Cortex of kidney (tissue), 1 donor: ENCODE data around the gene SCFD2.
"Not testable (repeated sequence)": the region's sequence is repeated elsewhere in the genome, so short reads cannot be mapped to it uniquely, and the experiment has no call there.

ENCODE experiments used
- DNase-seq: peaks from one replicate; lab custom pipeline; 2025; lab: John Stamatoyannopoulos, UW

SCFD2 gene

DNA sequence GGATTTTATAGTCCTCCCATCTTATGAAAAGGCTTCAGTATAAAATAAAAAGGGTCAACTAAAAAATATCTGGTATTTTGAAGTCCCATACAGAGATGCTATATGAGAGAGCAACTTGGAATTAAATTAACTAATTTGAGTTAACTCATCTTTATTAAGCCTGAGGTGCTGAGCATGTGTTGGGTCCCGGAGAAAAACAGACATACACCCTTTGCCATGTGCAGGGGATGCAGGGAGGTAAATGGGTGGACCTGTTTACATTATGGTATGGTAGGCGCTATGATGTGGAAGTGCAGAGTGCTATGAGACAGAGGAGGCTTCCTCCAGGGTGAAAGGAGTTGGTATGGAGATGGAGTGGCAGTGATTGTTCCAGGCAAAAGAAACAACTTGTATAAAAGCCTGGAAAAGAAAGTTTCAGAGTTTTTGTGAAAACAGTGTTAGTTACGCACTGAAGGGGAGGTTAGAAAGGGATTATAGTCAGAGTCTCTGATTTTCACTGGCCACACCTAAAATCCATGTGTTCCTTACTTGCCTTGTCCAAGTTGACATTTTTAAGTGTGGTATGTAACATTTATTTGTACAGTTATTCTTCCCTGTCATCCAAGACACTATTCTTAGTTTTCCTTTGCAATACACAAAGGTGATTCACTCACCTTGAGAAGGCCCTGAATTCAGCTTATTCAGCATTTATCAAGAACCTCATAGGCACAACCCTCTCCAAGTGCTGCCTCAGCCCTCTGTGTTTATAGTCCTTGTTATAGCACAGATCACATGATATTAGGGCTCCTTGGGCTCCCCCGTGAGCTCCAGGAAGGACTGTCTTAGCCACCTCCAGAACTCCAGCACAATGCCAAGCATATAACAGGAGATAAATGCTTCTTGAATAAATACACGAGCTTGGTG is 351.7 kb downstream of the SCFD2 start:
- no peak for DNase-seq

DNA sequence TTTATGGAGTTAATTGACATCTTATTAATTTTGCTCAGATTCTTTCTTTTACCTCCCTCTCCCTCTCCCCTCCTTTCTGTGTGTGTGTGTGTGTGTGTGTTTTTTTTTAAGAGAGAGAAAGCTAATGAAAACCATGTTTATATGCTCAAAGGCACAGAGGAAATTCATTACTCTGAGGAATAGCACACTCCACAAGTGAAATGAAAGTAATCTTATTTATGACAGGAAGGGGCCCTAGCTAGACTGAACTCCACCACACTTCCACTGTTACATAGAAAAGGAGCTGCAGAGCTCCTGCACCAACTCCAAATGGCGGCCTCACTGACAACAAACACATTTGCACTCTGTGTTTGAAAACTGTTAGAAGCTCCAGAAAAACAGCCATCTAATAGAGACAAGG is 353.1 kb downstream of the SCFD2 start:
- no peak for DNase-seq

DNA sequence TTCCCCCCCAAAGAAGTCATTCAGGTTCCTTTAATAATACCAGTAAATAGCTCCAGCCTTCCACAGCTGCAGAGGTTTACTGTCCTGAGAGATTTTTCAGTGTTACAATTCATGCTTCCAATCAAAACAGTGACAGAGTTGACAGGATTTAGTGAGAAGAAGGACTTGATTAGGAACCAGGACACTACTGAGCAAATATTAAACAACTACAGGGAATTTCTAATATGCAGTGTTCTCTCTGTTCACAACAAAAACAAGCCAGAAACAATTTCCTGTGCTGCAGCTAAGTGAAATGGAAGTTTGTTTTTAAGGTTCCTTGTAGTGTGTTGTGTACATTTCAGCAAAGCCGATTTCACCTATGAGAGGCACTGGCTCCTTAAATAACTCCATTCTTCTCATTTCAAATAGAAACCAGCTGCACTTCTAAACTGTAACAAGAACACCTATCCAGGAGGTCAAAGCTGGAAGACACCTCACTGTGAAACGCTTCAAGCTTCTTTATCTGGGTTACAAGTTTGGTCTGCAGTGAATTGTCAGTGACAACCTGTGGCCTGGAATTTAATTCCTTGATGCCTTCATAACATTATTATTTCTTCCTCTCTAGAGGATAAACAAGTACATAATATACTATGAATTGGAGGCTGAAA is 354.5 kb downstream of the SCFD2 start:
- no peak for DNase-seq

DNA sequence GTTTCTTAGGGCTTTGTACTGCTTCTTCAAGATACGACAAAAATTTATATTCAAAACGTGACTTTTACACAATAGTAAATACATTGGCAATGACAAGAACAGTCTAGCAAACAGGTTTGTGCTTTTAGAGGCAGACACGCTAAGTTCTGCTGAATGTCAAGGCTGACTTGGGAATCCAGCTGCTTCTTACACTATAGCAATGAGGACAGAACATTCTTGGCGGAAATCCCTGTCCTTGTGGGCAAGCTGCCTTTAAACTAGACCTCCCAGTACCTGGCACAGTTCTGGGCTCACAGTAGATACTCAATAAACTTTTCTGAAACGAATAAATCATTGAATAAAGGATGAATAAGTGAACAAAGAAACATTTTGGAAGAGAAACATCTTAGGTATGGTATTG is 355.5 kb downstream of the SCFD2 start:
- no peak for DNase-seq

DNA sequence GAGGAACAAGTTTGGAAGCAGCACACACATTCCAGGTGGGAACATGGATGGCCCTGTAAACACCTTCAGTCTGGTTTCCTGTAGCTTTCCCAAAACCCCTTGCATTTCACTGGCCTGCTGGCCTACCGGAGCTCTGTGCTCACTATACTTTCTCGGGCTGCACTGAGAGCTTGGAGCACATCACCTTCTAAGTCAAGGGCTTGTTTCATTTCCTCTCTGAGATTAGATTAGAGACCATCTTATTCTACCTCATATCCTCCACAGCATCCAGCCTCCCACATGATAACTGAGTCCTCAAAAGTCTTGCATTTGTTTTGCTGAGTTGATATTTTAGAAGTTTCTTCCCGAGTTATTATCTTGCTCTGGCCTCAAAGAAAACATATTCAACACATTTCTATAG is 356.0 kb downstream of the SCFD2 start:
- DNase-seq: no peak

DNA sequence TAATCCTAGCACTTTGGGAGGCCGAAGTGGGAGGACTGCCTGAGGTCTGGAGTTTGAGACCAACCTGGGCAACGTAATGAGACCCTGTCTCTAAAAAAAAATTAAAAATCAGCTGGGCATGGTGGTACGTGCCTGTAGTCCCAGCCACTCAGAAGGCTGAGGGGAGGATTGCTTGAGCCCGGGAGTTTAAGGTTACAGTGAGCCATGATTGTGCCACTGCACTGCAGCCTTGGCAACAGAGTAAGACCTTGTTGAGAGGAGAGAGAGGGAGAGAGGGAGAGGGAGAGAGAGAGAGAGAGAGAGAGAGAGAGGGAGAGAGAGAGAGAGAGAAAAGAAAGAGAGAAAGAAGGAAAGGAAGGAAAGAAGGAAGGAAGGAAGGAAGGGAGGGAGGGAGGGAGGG is 358.8 kb downstream of the SCFD2 start:
- no peak for DNase-seq

DNA sequence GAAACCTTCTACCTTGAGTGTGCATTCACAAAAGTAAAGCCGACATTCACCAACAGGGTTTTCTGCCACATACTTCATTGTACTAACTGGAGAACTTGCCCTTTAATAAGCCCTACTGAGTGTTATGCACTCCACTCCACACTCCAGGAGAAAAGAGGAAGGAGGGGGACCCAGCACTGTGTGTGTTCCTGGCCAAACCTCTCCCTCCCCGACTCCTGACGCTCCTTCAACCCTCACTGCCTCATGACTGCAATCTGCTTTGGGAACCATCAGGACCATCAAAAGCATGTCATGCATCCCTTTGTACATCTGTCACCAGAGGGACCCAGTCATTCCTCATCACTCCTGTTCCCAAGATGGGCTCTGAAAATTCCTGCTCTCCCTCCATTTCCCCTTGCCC is 360.1 kb downstream of the SCFD2 start:
- DNase-seq: no peak

DNA sequence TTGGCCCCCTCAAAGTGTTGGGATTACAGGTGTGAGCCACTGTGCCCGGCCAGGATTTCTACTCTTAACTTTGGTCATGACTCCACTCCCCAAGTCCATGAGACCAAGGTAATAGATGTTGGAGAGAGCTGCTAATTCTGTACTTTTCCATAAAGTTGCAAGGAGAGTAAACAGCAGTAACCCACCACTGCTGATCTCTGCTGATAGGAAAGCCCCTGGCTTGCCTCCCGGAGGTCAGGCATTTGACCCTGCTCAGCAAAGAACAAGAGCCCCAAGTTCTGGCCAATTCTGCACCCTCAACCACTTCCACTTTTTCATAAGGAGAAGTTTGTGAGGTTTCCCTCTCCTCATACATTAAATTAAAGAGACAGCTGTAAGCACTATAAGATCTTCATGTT is 360.7 kb downstream of the SCFD2 start:
- no peak for DNase-seq

DNA sequence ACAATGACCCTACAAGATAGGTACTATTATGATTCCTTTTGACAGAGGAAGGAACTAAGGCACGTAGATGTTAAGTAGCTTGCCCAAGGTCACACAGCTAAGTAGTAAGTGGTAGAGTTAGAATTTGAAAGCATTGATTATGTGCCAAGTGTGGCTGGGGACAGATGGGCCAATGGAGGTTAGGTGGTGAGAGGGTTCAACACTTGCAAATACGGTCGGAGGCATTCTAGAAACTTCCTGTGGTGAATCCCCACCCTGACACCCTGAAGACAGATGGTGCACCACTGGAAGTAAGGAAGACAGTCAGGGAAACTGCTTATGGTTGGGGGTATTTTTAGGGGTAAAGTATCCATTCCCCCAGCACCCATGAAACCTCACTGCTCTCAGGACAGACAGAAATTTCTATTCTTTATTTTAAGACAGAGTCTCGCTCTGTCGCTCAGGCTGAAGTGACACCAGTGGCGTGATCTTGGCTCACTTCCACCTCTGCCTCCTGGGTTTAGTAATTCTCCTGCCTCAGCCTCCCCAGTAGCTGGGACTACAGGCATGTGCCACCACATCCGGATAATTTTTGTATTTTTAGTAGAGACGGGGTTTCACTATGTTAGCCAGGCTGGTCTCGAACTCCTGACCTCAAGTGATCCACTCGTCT is 361.2 kb downstream of the SCFD2 start:
- no peak for DNase-seq

DNA sequence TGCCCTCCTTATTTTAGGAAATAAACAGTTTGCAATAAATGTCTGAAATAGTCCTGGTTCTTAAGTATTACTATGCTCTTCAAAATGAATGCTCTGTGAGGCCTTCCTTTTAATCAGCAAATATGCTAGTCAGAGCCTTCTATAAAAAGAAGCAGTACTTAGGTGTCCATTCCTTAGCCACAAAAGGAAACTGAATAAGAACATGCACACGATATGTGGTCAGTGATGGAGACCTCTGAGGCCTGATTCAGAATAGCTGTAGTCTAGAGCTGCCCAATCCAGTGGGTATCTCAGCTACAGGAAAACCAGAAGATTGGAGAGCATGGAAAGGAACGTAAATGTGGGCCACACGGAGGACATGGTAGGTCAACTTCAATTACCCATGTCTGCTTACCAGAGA is 361.9 kb downstream of the SCFD2 start:
- DNase-seq: no peak

DNA sequence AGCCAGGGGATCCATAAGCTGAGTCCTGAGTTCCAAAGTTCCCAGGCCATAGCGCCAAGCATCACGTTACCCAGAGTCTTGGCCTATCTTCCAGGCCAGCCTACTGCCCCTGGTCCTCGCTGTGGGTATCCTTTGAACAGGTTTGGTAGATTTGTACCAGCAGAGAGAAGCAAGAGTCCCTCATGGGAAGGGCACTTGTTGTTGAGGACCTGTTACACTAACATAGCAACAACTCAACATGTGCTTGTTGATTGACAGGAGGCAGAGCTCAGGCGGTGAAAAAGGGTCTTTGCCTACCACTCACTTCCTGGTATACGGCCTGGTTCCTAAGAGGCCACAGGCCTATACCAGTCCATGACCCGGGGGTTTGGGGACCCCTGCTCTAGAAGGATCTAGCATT is 365.3 kb downstream of the SCFD2 start:
- DNase-seq: no peak

DNA sequence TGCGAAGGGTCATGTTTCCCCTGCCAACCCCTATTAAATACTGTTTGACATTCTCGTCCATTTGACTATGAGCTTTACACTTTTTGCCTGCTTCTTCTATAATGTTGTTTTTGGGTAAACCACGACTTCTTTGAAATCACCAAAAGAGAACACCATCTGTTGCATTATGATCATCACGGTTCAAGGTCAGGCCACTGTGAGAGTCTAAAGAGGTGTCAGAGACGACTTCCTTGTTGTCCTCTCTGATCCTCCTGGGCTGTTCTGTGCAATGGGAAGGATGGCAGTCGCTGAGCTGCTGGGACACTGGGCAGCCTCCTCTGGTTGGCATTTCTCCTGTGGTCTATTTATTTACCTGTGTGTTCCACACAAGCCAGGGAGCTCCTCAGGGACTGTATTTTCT is 366.2 kb downstream of the SCFD2 start:
- DNase-seq: no peak

DNA sequence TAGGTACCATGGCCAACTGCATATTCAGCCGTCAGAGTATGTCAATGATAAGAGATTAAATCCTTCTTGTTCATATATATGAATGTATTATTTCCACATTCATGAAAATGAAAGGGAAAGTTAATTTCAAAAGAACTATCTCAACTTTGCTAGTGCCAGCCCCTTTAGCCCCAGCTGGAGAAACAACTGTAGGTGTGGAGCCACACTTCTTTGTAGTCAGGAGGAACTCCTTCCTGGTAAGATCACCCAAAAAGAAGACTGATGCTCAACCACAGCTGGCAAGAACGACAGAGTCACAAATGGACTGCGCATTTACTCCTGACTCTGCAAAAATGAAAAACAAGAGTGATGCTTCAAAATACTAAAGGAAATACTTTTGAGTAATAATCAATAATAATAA is 367.4 kb downstream of the SCFD2 start:
- DNase-seq: no peak

DNA sequence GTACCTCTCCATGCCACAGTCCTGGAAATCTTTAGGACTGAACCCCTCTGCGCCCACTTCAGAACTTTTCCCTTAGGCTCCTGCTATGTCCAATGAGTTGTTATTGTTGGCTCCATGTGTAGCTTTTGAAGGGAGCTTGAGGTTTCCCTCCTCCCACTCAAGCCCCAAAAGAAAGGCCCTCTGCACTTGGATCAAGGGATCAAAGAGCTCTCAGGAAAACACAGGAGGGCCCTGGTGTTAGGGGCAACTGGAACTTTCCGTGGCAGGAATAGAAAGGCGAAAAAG is 368.8 kb downstream of the SCFD2 start:
- DNase-seq: no peak

DNA sequence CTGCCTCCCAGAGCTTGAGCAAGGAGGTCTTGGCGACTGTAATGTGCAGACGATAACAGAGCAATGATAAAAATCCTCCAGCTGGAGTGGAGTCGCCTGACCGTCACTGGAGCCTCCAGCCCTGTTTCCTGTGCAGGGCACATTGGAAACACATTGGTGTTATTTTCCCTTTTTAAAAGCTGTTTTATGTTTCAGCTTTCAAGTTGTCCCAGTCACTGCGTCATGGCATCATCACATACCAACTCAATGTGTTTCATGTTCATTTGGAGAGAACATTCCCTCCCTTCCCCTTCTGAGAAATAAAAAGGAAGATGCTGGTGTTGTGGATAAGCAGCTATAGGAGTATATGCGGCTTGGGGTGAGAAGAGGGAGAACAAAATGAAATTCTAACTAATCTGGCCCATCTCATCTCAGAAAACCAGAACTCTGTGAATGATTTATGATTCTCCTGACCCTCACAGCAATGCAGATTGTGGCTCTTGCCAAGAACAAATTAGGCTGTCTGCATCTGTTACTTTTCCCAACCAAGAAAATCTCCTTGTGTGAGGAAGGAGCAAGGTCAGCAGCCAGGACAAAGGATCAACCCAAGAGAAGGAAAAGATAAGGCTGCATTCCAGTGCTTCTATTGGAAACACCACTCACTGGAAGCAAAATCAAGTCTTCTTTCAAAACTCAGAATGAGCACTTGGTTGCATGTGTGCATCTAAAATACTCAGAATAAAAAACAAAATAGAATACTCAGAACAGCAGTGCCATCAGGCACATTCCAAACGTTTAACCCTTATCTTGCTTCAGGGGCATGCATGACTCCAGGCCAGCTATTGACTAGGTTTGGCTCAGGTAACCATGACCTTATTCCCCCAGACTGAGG is 369.4 kb downstream of the SCFD2 start:
- DNase-seq: no peak

DNA sequence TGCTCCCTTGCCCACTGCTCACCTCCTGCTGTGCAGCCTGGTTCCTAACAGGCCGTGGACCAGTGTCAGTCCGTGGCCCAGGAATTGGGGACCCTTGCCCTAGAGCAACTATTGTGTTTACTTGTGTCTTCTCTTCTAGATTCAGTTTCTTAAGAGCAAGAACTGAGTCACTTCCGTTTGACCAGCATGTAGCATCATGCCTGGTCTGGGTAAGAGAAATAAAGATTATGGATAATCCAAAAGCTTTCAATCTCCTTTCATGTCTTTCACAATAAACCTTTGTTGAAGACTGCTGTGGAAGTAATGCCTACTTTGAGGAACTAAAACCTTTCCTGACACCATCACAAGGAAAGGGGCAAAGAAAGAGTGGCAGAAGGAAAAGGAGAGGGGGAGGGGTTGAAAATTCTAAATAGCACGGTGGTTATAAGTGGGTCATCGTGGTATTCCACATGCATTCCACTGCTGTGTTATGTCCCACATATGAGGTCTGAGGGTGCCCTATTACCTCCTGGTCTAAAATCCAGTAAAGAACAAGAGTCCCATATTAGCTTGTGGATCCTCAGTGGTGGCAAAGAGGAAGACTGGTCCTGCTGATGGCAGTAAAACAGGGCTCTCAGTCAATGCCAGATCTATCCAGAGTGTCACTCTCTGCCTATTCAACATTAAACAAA is 370.4 kb downstream of the SCFD2 start:
- no peak for DNase-seq

DNA sequence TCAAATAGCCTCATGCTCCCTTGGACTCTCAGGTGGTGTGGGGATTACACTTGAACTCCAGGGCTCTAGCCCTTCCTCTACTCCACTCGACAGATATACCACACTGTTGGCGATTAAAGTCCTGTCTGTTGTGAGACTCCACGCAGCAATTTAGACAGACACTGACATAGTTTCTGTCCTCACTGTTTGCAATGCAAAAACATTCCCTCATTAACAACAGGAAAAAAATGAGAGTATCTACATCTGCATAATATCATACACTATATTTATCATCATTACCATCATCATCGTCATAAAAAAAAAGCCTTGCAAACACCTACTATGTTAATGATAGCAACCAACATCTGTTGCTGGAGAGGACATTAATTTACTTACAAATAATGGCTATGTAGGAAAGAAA is 371.3 kb downstream of the SCFD2 start:
- no peak for DNase-seq

DNA sequence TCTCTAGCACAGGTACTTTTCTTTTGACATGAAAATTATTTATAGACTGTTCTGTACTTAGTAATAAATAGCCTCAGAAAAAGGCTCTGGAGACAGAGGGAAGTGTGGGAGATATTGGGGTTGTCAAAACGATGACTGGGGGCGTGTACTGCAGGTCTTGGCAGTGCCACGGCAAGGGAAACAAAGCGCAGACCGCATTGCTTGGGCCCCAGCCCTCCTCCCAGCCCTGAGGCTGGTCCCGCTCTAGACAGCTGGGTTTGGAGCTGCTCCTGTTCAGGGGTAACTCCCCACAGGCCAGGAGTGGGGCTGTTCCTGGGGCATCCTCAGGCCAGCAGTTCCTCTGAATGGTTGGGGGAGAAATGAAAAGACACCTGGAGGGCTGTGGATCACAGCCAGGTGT is 372.1 kb downstream of the SCFD2 start:
- no peak for DNase-seq

DNA sequence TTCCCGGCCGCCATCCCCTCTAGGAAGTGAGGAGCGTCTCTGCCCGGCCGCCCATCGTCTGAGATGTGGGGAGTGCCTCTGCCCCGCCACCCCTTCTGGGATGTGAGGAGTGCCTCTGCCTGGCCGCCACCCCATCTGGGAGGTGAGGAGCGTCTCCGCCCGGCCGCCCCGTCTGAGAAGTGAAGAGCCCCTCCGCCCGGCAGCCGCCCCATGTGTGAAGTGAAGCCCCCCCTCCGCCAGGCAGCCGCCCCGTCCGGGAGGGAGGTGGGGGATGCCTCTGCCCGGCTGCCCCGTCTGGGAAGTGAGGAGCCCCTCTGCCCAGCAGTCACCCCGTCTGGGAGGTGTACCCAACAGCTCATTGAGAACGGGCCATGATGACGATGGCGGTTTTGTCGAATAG is 373.3 kb downstream of the SCFD2 start:
- DNase-seq: not testable (repeated sequence)

DNA sequence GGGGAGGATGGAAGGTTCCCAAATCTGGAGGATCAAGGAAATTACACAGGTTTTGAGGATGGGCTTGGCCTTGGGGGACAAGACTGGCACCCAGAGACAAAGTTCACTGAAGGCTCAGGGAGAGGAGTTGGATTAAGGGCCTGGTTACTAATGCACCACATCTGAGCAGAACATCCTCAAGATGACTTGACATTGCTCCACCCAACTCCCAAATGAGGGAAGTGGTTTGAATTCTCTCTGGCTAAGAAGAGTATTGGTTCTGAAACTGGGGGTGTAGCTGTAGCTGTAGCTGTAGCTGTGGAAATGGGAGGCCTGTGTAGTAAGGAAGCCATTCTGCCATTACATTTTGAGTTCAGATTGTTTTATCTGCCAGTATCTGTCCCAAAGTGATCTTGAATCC is 374.4 kb downstream of the SCFD2 start:
- DNase-seq: no peak

DNA sequence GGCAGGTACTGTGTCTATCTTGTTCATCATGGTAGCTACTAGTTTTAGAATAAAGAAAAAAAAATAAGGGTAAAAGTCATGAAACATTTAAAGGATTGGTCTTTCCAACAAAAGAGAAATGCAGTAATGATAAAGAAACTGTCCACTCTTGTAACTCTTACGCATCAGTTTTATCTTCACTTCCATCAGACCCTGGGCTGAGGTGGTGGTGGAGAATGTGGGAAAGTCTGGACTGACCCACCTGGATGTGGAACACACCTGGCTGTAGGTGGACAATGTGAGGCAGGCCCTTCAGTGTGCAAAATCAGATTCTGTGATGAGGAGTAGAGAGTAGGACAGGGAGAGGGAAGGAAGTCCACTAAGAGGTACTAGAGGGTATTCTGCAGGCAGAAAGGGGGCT is 375.2 kb downstream of the SCFD2 start:
- DNase-seq: no peak

DNA sequence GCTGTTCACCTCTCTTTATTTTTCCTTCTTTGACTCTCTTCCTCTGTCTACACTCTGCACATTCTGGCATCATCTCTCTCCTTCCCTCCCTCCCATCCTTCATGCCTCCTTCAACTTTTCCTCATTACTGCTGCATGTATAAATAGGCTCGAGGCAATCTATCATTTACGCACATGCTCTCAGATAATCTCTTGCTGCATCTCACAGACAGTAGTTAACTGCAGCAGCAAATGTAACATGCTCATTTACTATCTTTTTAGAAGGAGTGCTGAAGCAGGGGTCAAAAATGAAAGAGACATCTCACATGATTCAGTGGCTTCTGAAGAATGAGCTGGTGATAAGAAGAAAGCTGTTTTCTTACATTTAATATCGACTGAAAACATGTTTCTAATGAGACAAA is 376.0 kb downstream of the SCFD2 start:
- no peak for DNase-seq
